ENCODE results near the gene ESYT2. TPM values are rescaled to one million over a fixed set of nuclear protein-coding genes. Genes with fewer than 3 reads are reported as not detected.

ESYT2 gene
- total RNA-seq, 1 experiment from 2014 or later: 39.0 TPM

DNA sequence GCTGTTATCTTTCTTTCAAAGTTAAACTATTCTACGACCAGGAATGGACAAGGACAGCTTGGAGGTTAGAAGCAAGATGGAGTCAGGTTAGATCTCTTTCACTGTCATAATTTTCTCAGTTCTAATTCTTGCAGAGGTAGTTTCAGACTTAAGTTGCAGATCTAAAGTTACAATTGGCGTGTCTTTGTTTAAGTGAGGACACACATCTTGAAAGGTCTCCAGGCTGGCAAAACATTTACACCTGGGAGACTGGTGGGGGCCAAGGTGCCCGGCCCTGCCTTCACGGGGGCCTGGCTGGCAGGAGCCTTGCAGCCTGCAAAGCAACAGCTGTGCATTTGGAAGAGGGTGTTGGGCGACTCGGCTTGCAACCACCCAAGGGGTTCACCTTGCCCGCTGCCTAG is 25.4 kb upstream of the ESYT2 start:
- Histone ChIP-seq H3K23ac (ENCODE audit: insufficient read length, low read depth, low read length) (no peak overlapping the region), H3K27me3 (ENCODE audit: insufficient read depth, low read length) (no peaks in the 10 kb centered on the region), H2BK15ac (ENCODE audit: low read depth, low read length) (no peak overlapping the region), H4K5ac (ENCODE audit: insufficient read length, low read depth, low read length) (no peak overlapping the region), H3T11ph (ENCODE audit: low read length) (no peak overlapping the region), H2BK5ac (ENCODE audit: insufficient read length, low read length) (no peak overlapping the region), H4K20me1 (ENCODE audit: control insufficient read depth, insufficient read depth, insufficient read length) (no peaks in the 10 kb centered on the region), H3K79me2 (ENCODE audit: insufficient read depth, low read length) (no peaks in the 10 kb centered on the region), H3K9ac (ENCODE audit: extremely low read depth, insufficient read length, low read length) (no peak overlapping the region), H2BK120ac (ENCODE audit: low read depth, low read length, poor library complexity, severe bottlenecking) (no peak overlapping the region), H2AFZ (ENCODE audit: low read length) (no peak overlapping the region), H3K4me2 (ENCODE audit: insufficient read depth, insufficient read length, low read length) (no peak overlapping the region), H3K4ac (ENCODE audit: low read depth, low read length) (no peak overlapping the region), H4K8ac (replicated peaks; ENCODE audit: insufficient read length, low read depth, low read length) (no peak overlapping the region), H3K14ac (ENCODE audit: insufficient read depth, low read length) (no peak overlapping the region), H3K9me3 (ENCODE audit: control insufficient read depth, low read depth, low read length) (no peaks in the 10 kb centered on the region), H3K18ac (ENCODE audit: insufficient read length, low read depth, low read length) (no peak overlapping the region), H3K27ac (ENCODE audit: insufficient read length, low read depth, low read length) (no peak overlapping the region), H2BK20ac (ENCODE audit: low read depth, low read length, poor library complexity, severe bottlenecking) (no peak overlapping the region), H2AK5ac (ENCODE audit: insufficient read length, low read length) (no peak overlapping the region), H3K79me1 (ENCODE audit: insufficient read depth, low read depth, low read length, poor library complexity, severe bottlenecking) (no peaks in the 10 kb centered on the region), H3K56ac (ENCODE audit: insufficient read length, low read depth, low read length) (no peak overlapping the region), H3K4me1 (ENCODE audit: insufficient read depth, low read length) (peaks cover 2% of the 10 kb centered on the region; the same call in 1 of the 2 replicates), H4K91ac (ENCODE audit: insufficient read length, low read depth, low read length) (no peak overlapping the region), H3K23me2 (ENCODE audit: insufficient read length, low read depth, low read length, poor library complexity, severe bottlenecking) (no peaks in the 10 kb centered on the region), H2BK12ac (ENCODE audit: insufficient read length, low read depth, low read length) (no peak overlapping the region)
- peaks cover 19 to 28% of the 10 kb centered on the region in 2 experiments for H3K4me1 Mint-ChIP-seq
- H3K27me3 Mint-ChIP-seq (ENCODE audit: low read depth): no peaks in the 10 kb centered on the region
- H3K27ac Mint-ChIP-seq: no peak overlapping the region
- no peak for DNase-seq
- H3K9me3 Mint-ChIP-seq: no peaks in the 10 kb centered on the region
- WGBS (ENCODE audit: extremely low coverage, insufficient read length, low lambda C conversion rate): no CpG with 5 or more reads among the region's 7 CpGs
- H3K36me3 Mint-ChIP-seq (ENCODE audit: insufficient read depth in 1 of 3, low read depth in 3 of 3): peaks cover 0 to 4% (median 0%) of the 10 kb centered on the region in 3 experiments; a peak in 1 of 7 replicates
- peak overlapping the region; percentile 36 to 57; a peak in 3 of 5 replicates for H3K4me3 Mint-ChIP-seq
- no peak for TF ChIP-seq CTCF (conservative IDR thresholded peaks at IDR 0.05)
